Activated CD8-positive, alpha-beta memory T cell treated with anti-CD3 and anti-CD28 coated beads for 48 hours (primary cell): ENCODE data around the gene SIGLEC1.

Experiments
- DNase-seq, 3 experiments: peaks; one replicate each; pipeline ENCODE4 v3.0.0-alpha.2; 2020; ENCODE audit warnings: low read depth in 2 of 3, low spot score in 2 of 3

SIGLEC1 gene

GRCh38 chr20:3712279-3712873, at the start of gene SIGLEC1:
Gene SIGLEC1, minus strand, starts transcription at chr20:3712600. Its CDS starts 5,472 bp downstream, at chr20:3707128.
- no peak for DNase-seq

- no peak for DNase-seq
Observed at GRCh38 chr20:3760655-3761348, 48.4 kb upstream of the SIGLEC1 start.

GRCh38 chr20:3759884-3760283, 47.5 kb upstream of the SIGLEC1 start:
- no peak for DNase-seq

GRCh38 chr20:3759316-3759823, 47.0 kb upstream of the SIGLEC1 start:
- no peak for DNase-seq

GRCh38 chr20:3758566-3758965, 46.2 kb upstream of the SIGLEC1 start:
- DNase-seq = no peak

- no peak for DNase-seq
Observed at GRCh38 chr20:3757268-3757667, 44.9 kb upstream of the SIGLEC1 start.

GRCh38 chr20:3755814-3756480, 43.5 kb upstream of the SIGLEC1 start:
- DNase-seq = no peak

GRCh38 chr20:3755269-3755668, 42.9 kb upstream of the SIGLEC1 start:
- no peak for DNase-seq

- DNase-seq = no peak
Observed at GRCh38 chr20:3754276-3754630, 41.9 kb upstream of the SIGLEC1 start.

- no peak for DNase-seq
Observed at GRCh38 chr20:3753501-3754275, 41.3 kb upstream of the SIGLEC1 start.

GRCh38 chr20:3753098-3753497, 40.7 kb upstream of the SIGLEC1 start:
- no peak for DNase-seq

- no peak for DNase-seq
Observed at GRCh38 chr20:3752386-3752759, 40.0 kb upstream of the SIGLEC1 start.

- no peak for DNase-seq
Observed at GRCh38 chr20:3751675-3752385, 39.4 kb upstream of the SIGLEC1 start.

GRCh38 chr20:3751305-3751674, 38.9 kb upstream of the SIGLEC1 start:
- no peak for DNase-seq

GRCh38 chr20:3749689-3750531, 37.5 kb upstream of the SIGLEC1 start:
- peak in 1 of 3 experiments; percentile 27 for DNase-seq

GRCh38 chr20:3749087-3749688, 36.8 kb upstream of the SIGLEC1 start:
- no peak for DNase-seq

GRCh38 chr20:3748073-3748472, 35.7 kb upstream of the SIGLEC1 start:
- no peak for DNase-seq

GRCh38 chr20:3747471-3747870, 35.1 kb upstream of the SIGLEC1 start:
- DNase-seq = no peak

GRCh38 chr20:3745686-3746173, 33.3 kb upstream of the SIGLEC1 start:
- DNase-seq = no peak
